Embryonic facial prominence (tissue), 1 donor: ENCODE measurements around the gene NUBP2.

Experiments used
- DNase-seq: peaks from one replicate; pipeline ENCODE4 v3.0.0-alpha.2; 2016; ENCODE audit errors: extremely low spot score

Gene NUBP2

DNA sequence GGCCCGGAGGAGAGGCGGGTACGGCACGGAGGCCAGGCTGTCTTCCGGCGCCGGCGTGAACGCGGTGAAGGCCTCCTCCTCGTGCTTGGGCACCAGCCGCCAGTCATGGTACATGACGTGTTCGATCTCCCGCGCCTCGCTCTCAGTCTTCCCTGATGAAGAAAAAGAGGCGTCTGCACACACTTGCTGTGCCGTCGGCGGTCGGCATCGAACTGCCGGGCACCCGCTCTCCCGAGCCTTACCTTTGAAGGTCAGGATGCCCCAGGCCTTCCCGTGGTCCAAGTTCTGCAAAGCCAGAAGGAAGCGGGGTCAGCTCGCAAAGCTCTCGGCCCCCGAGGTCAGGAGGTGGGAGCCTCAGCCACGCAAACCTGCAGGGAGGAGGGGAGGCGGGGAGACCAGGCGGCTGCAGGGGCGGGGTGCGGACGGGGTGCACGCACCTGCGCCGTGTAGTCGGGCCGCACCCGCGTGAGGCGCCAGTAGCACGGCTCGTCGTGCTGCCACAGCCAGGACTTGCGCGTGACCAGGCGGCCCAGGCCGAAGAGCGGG is 10.3 kb upstream of the NUBP2 start, which contains the start of gene EME2:
EME2 (plus strand) TSS at position 449 of the 546 bp plus-strand sequence. CDS start 418 bp downstream, outside the sequence.
- DNase-seq = no peak

DNA sequence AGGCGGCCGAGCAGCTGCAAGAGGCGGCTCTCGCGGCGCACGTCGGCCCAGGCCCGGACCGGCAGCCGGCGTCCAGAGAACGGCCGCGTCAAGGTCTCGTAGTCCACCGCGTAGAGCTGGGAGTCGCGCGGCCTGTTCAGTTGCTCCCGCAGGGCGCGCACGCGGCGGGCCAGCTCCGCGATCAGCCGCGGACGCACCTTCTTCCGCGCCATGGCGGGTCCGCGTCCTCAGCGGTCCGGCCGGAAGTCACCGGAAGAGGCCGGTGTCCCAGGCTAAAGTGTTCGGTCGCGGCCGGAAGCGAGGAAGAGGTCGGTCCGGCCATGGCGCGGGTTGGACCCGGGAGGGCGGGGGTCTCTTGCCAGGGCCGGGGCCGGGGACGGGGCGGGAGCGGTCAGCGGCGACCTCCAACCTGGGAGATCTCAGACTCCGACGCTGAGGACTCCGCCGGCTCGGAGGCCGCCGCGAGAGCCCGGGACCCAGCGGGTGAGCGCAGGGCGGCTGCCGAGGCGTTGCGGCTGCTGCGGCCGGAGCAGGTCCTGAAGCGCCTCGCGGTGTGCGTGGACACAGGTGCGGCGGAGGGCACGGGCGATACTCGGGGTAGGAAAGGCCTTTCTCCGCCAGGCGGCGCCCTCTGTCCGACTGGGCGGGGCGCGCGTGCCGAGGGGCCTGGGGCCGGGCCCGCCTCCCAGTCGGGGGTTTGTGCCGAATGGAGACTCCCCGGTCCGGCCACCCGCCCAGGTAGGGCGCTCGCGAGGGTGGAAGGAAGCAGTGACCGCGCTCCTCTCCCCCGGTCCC is 9.7 kb upstream of the NUBP2 start, which contains the start of gene MRPS34:
MRPS34 (minus strand) TSS at position 227 of the 795 bp plus-strand sequence; CDS start at position 212, 15 bp downstream.
- peak; percentile 42 for DNase-seq

- no peak for DNase-seq
Observed at GRCh38 chr16:1773703-1774447, 8.9 kb upstream of the NUBP2 start.

- DNase-seq = no peak
Observed at GRCh38 chr16:1774448-1774780, 8.3 kb upstream of the NUBP2 start.

GRCh38 chr16:1775006-1775845 is 7.5 kb upstream of the NUBP2 start:
- DNase-seq = no peak

GRCh38 chr16:1775846-1776671 is 6.7 kb upstream of the NUBP2 start:
- DNase-seq = no peak

DNA sequence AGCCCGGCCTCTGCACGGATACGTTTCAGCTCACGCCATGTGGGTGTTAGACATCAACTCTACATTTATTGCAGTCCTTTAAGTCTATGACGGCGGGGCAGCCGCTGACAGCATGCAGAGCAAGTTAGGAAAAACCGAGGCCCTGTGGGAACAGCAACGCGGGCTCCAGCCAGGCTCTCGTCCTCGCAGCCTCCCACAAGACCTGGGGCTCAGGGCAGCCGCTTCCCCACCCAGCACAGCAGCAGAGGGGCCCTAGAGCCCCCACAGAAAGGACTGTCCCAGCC is 6.1 kb upstream of the NUBP2 start:
- no peak for DNase-seq

GRCh38 chr16:1776991-1777374 is 5.8 kb upstream of the NUBP2 start:
- DNase-seq = no peak

- no peak for DNase-seq
Observed at GRCh38 chr16:1777375-1778199, 5.2 kb upstream of the NUBP2 start.

DNA sequence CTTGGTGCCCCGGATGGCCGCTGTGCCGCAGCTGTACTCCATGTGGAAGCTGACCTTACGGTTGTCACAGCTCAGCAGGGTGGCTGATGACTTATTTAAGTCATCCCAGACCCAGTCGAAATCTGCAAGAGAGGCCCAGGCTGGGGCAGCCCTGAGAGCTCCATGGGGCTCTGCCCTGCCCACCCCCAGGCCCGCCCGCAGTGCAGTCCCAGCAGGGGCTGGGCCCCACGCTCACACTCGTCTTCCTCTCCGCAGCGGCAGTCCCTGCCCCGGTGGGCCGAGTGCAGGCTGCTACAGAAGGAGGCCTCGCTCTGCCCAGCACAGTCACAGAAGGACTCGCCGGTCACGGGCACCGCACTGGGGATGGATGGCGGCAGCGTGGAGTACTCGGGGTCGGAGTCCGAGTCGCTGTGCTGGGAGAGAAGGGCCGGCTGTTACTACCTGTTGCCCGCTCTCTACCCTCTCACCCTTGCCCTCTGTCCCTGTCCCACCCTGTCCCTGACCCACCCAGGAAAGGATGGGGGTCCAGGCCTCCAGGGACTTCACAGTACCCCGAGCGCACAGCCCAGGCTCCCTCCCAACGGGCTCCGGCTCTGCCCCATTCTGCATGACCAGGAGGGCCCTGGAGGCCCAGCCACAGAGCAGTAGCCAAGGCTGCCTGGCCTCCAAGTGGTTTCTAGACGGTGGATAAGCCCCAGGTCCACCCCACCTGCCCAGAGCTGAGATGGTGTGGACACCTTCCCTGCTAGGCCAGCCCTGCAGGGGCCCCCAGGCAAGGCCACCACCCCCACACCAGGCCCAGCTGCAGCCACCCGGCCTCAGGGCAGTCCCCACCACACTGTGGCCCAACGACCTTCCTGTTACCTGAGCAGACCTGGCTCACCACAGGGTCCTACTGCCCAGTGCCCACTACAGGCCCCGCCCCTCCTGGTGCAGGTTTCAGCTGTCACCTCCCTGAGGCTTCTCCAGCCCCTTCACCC is 4.3 kb upstream of the NUBP2 start:
- no peak for DNase-seq

DNA sequence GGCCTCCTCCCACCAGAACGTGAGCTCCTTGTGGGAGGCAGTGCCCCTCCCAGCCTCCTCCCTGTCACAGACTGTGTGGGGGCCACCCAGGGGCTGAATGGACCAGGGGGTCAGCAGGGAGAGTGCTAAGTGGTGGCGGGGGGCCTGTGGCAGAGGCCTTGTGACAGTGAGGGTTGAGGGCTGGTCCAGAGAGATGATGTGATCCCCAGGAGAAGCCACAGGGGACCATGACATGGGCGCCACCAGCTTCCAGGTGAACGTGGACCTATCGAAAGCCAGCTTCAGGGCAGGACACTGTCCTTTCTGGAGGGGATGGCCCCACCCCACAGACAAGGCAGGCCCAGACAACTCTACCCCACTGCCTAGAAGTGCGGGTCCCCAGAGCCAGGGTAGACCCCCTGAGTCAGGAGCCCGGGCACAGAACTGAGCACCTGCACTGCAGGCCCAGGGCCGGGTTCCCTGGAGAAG is 3.5 kb upstream of the NUBP2 start:
- no peak for DNase-seq

GRCh38 chr16:1779741-1780676 is 2.8 kb upstream of the NUBP2 start:
- no peak for DNase-seq

DNA sequence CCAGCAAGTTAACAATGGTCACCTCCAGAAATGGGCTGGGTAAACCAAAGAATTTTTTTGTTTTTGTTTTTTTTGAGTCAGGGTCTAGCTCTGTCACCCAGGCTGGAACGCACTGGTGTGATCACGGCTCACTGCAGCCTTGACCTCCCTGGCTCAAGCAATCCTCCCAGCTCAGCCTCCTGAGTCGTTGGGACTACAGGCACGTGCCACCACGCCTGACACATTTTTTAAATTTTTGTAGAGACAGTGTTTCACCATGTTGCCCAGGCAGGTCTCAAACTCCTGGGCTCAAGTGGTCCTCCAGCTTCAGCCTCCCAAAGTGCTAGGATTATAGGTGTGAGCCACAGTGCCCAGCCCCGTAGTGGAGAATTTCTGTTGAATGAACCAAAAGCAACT is 2.1 kb upstream of the NUBP2 start:
- DNase-seq = no peak

DNA sequence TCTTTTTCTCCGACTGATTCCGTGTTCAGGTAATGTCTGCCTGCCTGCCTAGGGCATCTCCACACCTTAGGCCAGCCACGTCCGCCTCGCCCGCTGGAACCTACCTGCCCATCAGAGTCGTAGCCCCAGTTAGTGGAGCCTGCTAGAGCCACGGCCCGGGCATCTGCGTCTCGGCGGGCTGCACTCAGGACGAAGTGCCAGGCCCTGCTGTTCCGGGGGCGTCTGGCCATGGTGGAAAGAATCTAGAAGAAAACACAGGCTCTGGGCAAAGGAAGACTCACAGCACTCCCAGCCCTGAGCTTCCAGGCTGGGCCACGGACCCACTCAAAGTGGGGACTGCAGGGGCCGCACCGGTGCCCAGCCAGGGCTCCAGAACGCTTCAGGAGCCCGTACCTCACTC is 1.5 kb upstream of the NUBP2 start:
- DNase-seq = no peak

GRCh38 chr16:1781758-1782407 is 877 bp upstream of the NUBP2 start:
- DNase-seq = no peak

DNA sequence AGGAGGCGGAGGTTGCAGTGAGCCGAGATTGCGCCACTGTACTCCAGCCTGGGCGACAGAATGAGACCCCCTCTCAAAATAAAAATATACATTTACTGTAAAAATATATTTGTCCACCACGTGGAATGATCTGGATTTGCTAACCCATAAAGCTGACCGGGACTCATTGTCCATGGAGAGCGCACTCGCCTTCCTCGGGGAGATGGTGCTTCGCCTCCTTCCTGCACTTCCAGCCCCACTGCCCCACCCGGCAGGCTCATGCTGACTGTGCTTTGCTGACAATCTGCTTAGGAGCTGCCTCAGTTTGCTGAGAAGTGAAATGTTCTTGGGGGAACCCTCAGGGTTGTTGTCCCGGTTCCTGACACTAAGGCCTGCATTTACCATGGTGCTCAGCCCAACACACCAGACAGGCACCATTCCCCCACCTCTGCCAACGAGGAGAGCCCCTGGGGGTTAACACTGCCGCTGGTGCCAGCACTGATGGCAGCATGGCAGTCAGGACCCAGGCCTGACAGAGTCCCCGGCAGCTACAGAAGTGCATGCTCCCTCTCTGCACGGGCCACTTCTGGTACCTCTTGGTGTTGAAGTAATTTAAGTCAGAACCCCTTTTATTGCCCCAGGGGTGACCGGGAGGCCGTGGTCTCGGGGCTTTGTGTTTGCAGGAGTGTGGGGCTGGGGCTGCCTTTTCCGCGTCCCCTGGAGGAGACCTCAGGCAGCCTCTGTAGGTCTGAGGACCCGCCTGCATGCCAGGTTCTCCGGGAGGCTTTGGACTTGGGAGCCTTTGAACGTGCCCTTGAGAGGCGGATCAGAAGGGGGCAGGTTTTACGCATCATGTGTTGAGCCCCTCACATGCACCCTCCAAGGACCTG is 2.5 kb downstream of the NUBP2 start:
- no peak for DNase-seq

- DNase-seq = no peak
Observed at GRCh38 chr16:1785846-1786170, 3.0 kb downstream of the NUBP2 start.
